WTC11 (cell line): ENCODE measurements around the gene NXPH4. TPM values are rescaled to one million over a fixed set of nuclear protein-coding genes. Genes with fewer than 3 reads are reported as not detected.

Experiments used
- ATF1 ChIP-seq: sonication (generic); formaldehyde crosslinking; IDR thresholded peaks from 2 replicates; pipeline ENCODE4 v1.8.1; 2023; ENCODE audit warnings: mild to moderate bottlenecking, moderate library complexity, missing genetic modification reagents
- CREB1 ChIP-seq: sonication (generic); formaldehyde crosslinking; IDR thresholded peaks from 2 replicates; pipeline ENCODE4 v1.8.0; 2023; ENCODE audit warnings: mild to moderate bottlenecking, missing genetic modification reagents
- ETV6 ChIP-seq: sonication (generic); formaldehyde crosslinking; IDR thresholded peaks from 2 replicates; pipeline ENCODE4 v1.8.1; 2022; ENCODE audit warnings: mild to moderate bottlenecking, missing genetic modification reagents
- GABPB1 ChIP-seq: sonication (generic); formaldehyde crosslinking; IDR thresholded peaks from 2 replicates; pipeline ENCODE4 v1.8.1; 2023; ENCODE audit warnings: mild to moderate bottlenecking, missing genetic modification reagents
- GRHL2 ChIP-seq: fragments of 250-450 bp; sonication (Bioruptor Pico); IDR thresholded peaks from 2 replicates; pipeline ENCODE4 v1.8.0; 2022; ENCODE audit warnings: mild to moderate bottlenecking, moderate library complexity; ENCODE audit not compliant: insufficient replicate concordance, severe bottlenecking
- IRF2 ChIP-seq: sonication (generic); formaldehyde crosslinking; IDR thresholded peaks from 2 replicates; pipeline ENCODE4 v1.8.0; 2022; ENCODE audit warnings: low read depth, missing genetic modification reagents, borderline replicate concordance
- NR3C1 ChIP-seq: sonication (generic); formaldehyde crosslinking; conservative IDR thresholded peaks from 2 replicates; pipeline ENCODE4 v1.8.1; 2023; ENCODE audit warnings: low read depth, mild to moderate bottlenecking, missing genetic modification reagents
- SMAD4 ChIP-seq: sonication (generic); formaldehyde crosslinking; IDR thresholded peaks from 2 replicates; pipeline ENCODE4 v1.8.0; 2022; ENCODE audit warnings: mild to moderate bottlenecking, missing genetic modification reagents
- SP1 ChIP-seq: sonication (generic); formaldehyde crosslinking; conservative IDR thresholded peaks from 2 replicates; pipeline ENCODE4 v1.8.1; 2022; ENCODE audit warnings: missing genetic modification reagents
- ZNF317 ChIP-seq: sonication (generic); formaldehyde crosslinking; IDR thresholded peaks from 2 replicates; pipeline ENCODE4 v1.8.1; 2023; ENCODE audit warnings: low read depth, mild to moderate bottlenecking, moderate library complexity, missing genetic modification reagents, borderline replicate concordance
- ZNF416 ChIP-seq: fragments of 250-450 bp; sonication (Bioruptor Pico); IDR thresholded peaks from 2 replicates; pipeline ENCODE4 v1.9.0; 2021; ENCODE audit warnings: mild to moderate bottlenecking, inconsistent platforms
- ZNF423 ChIP-seq: fragments of 250-450 bp; sonication (Bioruptor Pico); IDR thresholded peaks from 2 replicates; pipeline ENCODE4 v2.1.2; 2022; ENCODE audit warnings: mild to moderate bottlenecking, moderate library complexity
- ZNF671 ChIP-seq: fragments of 250-450 bp; sonication (Bioruptor Pico); IDR thresholded peaks from 2 replicates; pipeline ENCODE4 v1.8.0; 2021; ENCODE audit warnings: mild to moderate bottlenecking
- total RNA-seq: library from RNA; stranded (reverse); gene quantifications from 3 replicates; pipeline ENCODE4 v1.2.3, GENCODE V29; 2021
- TF ChIP-seq, protein P1 (sequence below): sonication (generic); formaldehyde crosslinking; IDR thresholded peaks from 2 replicates; pipeline ENCODE4 v1.8.1; 2023; ENCODE audit warnings: mild to moderate bottlenecking, missing genetic modification reagents
- TF ChIP-seq, protein P2 (sequence below): sonication (generic); formaldehyde crosslinking; IDR thresholded peaks from 2 replicates; pipeline ENCODE4 v1.8.1; 2022; ENCODE audit warnings: mild to moderate bottlenecking, missing genetic modification reagents, moderate library complexity, borderline replicate concordance
- TF ChIP-seq, protein P3 (sequence below): sonication (generic); formaldehyde crosslinking; IDR thresholded peaks from 2 replicates; pipeline ENCODE4 v1.8.1; 2022; ENCODE audit warnings: mild to moderate bottlenecking, moderate library complexity, missing genetic modification reagents
- TF ChIP-seq, protein P4 (sequence below): fragments of 250-450 bp; sonication (Bioruptor Pico); IDR thresholded peaks from 2 replicates; pipeline ENCODE4 v1.8.0; 2021; ENCODE audit warnings: mild to moderate bottlenecking
- TF ChIP-seq, protein P5 (sequence below): sonication (generic); formaldehyde crosslinking; IDR thresholded peaks from 2 replicates; pipeline ENCODE4 v1.8.0; 2023; ENCODE audit warnings: missing genetic modification reagents, mild to moderate bottlenecking, borderline replicate concordance
- TF ChIP-seq, protein P6 (sequence below): sonication (generic); formaldehyde crosslinking; IDR thresholded peaks from 2 replicates; pipeline ENCODE4 v1.8.0; 2022; ENCODE audit warnings: mild to moderate bottlenecking, missing genetic modification reagents
- TF ChIP-seq, protein P7 (sequence below): sonication (generic); formaldehyde crosslinking; IDR thresholded peaks from 2 replicates; pipeline ENCODE4 v1.8.1; 2022; ENCODE audit warnings: missing genetic modification reagents, borderline replicate concordance
- TF ChIP-seq, protein P8 (sequence below): sonication (generic); formaldehyde crosslinking; IDR thresholded peaks from 2 replicates; pipeline ENCODE4 v1.8.0; 2022; ENCODE audit warnings: missing genetic modification reagents

NXPH4 gene
- total RNA-seq, 1 experiment from 2014 or later, result 4.9 TPM

DNA sequence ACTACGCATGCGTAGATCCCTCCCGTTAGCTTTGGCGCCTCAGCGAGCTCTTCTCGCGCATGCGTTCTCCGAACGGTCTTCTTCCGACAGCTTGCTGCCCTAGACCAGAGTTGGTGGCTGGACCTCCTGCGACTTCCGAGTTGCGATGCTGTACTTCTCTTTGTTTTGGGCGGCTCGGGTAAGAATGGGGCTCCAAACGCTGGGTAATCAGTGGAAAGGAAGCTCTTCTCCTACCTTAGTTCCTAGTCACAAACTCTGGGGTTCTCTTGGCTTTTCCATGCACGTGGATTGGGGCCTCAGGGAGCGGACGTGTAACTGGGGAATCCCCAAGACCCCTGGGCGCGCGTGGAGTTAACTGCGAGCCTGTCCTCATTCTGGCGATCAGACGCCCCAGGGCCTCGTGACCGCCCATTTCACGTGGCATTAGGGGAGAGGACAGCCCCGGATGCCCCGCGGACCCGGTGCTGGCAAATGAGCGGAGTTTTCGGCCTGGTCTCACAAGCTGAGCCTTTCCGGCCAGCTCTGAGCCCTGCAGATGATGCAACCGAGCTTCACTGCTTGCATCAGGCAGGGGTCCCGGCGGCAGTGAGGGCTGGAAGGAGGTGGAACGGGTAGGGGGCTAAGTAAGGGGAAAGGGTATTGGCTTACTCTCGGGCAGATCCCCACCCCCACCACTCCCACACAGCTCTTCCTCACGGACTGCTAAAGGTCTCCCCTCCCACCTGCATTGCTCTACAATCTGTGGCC, 13.2 kb downstream of the NXPH4 start, which contains the start of gene SHMT2 (continued):
- TF ChIP-seq ZNF423 (CRISPR knock-in tag) (no peak), CREB1 (CRISPR knock-in tag) (no peak; the same call in 1 of the 2 replicates), ZNF671 (CRISPR knock-in tag) (no peak), GRHL2 (no peak), SP1 (CRISPR knock-in tag) (peak; percentile 55), ZNF416 (CRISPR knock-in tag) (no peak), SMAD4 (CRISPR knock-in tag) (no peak), ATF1 (CRISPR knock-in tag) (no peak), ETV6 (CRISPR knock-in tag) (no peak; the same call in 1 of the 2 replicates), GABPB1 (CRISPR knock-in tag) (peak; percentile 100), NR3C1 (CRISPR knock-in tag) (no peak), IRF2 (no peak), ZNF317 (CRISPR knock-in tag) (no peak)
- TF ChIP-seq, protein P1, sequence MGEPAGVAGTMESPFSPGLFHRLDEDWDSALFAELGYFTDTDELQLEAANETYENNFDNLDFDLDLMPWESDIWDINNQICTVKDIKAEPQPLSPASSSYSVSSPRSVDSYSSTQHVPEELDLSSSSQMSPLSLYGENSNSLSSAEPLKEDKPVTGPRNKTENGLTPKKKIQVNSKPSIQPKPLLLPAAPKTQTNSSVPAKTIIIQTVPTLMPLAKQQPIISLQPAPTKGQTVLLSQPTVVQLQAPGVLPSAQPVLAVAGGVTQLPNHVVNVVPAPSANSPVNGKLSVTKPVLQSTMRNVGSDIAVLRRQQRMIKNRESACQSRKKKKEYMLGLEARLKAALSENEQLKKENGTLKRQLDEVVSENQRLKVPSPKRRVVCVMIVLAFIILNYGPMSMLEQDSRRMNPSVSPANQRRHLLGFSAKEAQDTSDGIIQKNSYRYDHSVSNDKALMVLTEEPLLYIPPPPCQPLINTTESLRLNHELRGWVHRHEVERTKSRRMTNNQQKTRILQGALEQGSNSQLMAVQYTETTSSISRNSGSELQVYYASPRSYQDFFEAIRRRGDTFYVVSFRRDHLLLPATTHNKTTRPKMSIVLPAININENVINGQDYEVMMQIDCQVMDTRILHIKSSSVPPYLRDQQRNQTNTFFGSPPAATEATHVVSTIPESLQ (CRISPR knock-in tag), result no peak
- TF ChIP-seq, protein P2, sequence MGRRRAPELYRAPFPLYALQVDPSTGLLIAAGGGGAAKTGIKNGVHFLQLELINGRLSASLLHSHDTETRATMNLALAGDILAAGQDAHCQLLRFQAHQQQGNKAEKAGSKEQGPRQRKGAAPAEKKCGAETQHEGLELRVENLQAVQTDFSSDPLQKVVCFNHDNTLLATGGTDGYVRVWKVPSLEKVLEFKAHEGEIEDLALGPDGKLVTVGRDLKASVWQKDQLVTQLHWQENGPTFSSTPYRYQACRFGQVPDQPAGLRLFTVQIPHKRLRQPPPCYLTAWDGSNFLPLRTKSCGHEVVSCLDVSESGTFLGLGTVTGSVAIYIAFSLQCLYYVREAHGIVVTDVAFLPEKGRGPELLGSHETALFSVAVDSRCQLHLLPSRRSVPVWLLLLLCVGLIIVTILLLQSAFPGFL (CRISPR knock-in tag), result no peak
- TF ChIP-seq, protein P3, sequence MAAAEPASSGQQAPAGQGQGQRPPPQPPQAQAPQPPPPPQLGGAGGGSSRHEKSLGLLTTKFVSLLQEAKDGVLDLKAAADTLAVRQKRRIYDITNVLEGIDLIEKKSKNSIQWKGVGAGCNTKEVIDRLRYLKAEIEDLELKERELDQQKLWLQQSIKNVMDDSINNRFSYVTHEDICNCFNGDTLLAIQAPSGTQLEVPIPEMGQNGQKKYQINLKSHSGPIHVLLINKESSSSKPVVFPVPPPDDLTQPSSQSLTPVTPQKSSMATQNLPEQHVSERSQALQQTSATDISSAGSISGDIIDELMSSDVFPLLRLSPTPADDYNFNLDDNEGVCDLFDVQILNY (CRISPR knock-in tag), result no peak; the same call in 1 of the 2 replicates
- TF ChIP-seq, protein P4, sequence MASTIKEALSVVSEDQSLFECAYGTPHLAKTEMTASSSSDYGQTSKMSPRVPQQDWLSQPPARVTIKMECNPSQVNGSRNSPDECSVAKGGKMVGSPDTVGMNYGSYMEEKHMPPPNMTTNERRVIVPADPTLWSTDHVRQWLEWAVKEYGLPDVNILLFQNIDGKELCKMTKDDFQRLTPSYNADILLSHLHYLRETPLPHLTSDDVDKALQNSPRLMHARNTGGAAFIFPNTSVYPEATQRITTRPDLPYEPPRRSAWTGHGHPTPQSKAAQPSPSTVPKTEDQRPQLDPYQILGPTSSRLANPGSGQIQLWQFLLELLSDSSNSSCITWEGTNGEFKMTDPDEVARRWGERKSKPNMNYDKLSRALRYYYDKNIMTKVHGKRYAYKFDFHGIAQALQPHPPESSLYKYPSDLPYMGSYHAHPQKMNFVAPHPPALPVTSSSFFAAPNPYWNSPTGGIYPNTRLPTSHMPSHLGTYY (CRISPR knock-in tag), result 0 out of 2 replicates have a peak, but pooled peaks have one; percentile 36
- TF ChIP-seq, protein P5, sequence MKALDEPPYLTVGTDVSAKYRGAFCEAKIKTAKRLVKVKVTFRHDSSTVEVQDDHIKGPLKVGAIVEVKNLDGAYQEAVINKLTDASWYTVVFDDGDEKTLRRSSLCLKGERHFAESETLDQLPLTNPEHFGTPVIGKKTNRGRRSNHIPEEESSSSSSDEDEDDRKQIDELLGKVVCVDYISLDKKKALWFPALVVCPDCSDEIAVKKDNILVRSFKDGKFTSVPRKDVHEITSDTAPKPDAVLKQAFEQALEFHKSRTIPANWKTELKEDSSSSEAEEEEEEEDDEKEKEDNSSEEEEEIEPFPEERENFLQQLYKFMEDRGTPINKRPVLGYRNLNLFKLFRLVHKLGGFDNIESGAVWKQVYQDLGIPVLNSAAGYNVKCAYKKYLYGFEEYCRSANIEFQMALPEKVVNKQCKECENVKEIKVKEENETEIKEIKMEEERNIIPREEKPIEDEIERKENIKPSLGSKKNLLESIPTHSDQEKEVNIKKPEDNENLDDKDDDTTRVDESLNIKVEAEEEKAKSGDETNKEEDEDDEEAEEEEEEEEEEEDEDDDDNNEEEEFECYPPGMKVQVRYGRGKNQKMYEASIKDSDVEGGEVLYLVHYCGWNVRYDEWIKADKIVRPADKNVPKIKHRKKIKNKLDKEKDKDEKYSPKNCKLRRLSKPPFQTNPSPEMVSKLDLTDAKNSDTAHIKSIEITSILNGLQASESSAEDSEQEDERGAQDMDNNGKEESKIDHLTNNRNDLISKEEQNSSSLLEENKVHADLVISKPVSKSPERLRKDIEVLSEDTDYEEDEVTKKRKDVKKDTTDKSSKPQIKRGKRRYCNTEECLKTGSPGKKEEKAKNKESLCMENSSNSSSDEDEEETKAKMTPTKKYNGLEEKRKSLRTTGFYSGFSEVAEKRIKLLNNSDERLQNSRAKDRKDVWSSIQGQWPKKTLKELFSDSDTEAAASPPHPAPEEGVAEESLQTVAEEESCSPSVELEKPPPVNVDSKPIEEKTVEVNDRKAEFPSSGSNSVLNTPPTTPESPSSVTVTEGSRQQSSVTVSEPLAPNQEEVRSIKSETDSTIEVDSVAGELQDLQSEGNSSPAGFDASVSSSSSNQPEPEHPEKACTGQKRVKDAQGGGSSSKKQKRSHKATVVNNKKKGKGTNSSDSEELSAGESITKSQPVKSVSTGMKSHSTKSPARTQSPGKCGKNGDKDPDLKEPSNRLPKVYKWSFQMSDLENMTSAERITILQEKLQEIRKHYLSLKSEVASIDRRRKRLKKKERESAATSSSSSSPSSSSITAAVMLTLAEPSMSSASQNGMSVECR (CRISPR knock-in tag), result peak; percentile 67
- TF ChIP-seq, protein P6, sequence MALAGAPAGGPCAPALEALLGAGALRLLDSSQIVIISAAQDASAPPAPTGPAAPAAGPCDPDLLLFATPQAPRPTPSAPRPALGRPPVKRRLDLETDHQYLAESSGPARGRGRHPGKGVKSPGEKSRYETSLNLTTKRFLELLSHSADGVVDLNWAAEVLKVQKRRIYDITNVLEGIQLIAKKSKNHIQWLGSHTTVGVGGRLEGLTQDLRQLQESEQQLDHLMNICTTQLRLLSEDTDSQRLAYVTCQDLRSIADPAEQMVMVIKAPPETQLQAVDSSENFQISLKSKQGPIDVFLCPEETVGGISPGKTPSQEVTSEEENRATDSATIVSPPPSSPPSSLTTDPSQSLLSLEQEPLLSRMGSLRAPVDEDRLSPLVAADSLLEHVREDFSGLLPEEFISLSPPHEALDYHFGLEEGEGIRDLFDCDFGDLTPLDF, result no peak
- TF ChIP-seq, protein P7, sequence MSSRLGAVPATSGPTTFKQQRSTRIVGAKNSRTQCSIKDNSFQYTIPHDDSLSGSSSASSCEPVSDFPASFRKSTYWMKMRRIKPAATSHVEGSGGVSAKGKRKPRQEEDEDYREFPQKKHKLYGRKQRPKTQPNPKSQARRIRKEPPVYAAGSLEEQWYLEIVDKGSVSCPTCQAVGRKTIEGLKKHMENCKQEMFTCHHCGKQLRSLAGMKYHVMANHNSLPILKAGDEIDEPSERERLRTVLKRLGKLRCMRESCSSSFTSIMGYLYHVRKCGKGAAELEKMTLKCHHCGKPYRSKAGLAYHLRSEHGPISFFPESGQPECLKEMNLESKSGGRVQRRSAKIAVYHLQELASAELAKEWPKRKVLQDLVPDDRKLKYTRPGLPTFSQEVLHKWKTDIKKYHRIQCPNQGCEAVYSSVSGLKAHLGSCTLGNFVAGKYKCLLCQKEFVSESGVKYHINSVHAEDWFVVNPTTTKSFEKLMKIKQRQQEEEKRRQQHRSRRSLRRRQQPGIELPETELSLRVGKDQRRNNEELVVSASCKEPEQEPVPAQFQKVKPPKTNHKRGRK (CRISPR knock-in tag), result no peak
- TF ChIP-seq, protein P8, sequence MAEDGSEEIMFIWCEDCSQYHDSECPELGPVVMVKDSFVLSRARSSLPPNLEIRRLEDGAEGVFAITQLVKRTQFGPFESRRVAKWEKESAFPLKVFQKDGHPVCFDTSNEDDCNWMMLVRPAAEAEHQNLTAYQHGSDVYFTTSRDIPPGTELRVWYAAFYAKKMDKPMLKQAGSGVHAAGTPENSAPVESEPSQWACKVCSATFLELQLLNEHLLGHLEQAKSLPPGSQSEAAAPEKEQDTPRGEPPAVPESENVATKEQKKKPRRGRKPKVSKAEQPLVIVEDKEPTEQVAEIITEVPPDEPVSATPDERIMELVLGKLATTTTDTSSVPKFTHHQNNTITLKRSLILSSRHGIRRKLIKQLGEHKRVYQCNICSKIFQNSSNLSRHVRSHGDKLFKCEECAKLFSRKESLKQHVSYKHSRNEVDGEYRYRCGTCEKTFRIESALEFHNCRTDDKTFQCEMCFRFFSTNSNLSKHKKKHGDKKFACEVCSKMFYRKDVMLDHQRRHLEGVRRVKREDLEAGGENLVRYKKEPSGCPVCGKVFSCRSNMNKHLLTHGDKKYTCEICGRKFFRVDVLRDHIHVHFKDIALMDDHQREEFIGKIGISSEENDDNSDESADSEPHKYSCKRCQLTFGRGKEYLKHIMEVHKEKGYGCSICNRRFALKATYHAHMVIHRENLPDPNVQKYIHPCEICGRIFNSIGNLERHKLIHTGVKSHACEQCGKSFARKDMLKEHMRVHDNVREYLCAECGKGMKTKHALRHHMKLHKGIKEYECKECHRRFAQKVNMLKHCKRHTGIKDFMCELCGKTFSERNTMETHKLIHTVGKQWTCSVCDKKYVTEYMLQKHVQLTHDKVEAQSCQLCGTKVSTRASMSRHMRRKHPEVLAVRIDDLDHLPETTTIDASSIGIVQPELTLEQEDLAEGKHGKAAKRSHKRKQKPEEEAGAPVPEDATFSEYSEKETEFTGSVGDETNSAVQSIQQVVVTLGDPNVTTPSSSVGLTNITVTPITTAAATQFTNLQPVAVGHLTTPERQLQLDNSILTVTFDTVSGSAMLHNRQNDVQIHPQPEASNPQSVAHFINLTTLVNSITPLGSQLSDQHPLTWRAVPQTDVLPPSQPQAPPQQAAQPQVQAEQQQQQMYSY, result no peak
